GM21390 (cell line): ENCODE measurements around the gene PDGFC.
"Not testable (repeated sequence)": the region's sequence is repeated elsewhere in the genome, so short reads cannot be mapped to it uniquely, and the experiment has no call there.

Experiments used
- ATAC-seq: cut with Tn5 transposase; IDR thresholded peaks from one replicate; pipeline ENCODE4 v1.9.1; 2021; ENCODE audit not compliant: unreplicated experiment

Gene PDGFC

DNA sequence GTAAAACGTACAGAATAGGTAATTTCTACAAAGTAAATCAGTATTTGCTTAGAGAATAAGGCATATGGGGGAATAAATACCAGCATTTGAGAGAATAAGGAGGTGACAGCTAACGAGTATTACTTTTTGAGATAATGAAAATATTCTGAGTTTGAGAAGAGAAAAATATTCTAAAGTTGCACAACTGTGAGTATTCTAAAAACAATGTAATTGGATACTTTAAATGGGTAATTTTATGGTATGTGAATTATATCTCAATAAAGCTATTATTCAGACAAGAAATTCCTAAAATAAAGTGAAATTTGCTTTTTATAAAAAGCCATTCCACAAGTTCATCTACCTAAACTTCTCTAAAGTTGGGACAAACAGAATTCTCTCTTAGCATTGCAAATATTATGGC, 62.6 kb downstream of the PDGFC start:
- no peak for ATAC-seq

DNA sequence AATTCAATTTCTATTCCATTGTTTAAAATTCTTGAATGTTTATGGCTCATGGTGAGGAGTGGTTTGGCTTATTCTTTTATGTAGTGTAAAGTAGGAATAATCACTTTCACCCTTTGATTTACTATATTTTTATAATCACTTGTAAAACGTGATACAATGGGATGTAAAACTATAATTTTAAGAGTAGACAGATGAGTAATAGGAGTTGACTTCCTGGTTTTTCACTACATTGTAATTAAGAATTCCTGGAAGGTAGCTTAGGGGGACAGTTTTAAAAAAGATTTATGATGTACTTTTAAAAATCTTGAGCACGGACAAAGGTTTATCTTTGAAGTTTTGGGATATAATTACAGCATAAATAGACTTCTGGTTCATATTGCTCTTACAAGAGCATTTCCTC, 65.3 kb downstream of the PDGFC start:
- ATAC-seq: no peak

GRCh38 chr4:156901871-156902270, 69.7 kb downstream of the PDGFC start:
- no peak for ATAC-seq

- no peak for ATAC-seq
Measured at GRCh38 chr4:156898373-156899117, 73.1 kb downstream of the PDGFC start.

DNA sequence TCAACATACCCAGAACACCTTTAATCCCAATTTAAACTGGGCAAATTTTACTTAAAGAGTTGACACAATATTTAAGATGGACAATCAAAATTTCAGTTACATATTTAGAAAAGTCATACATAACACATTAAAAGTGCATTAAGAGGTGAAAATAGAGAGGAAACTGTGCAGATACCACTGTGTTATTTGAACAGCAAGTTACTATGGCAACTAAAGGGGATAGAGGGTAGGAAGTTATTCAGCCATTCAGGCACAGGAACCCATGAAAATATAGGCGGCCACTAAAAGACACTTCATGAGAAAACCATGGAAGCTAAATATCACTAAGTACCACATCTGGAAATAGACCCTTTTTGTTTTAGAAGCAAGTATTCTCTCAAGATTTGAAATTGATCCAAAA, 75.1 kb downstream of the PDGFC start:
- ATAC-seq: no peak

GRCh38 chr4:156894234-156894633, 77.4 kb downstream of the PDGFC start:
- ATAC-seq: no peak

DNA sequence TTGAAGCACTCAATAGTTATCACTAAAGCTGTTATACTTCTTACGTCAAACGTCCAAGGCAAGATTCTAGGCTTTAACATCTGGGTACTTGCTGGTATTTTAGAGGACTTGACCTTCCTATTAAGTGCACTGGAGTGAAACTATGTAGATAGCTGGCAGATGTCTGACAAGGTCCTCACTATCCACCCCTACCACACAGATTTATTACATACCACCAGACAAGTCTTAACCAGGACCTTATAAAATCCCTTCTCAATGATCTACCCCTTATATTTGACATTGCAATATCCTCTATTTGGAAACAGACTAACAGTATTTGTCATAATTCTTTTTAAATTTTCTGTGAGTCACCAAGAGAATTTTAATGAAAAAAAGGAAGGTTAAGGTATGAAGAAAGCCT, 78.8 kb downstream of the PDGFC start:
- no peak for ATAC-seq

GRCh38 chr4:156889616-156890594, 81.7 kb downstream of the PDGFC start:
- ATAC-seq: no peak

GRCh38 chr4:156888762-156889161, 82.8 kb downstream of the PDGFC start:
- ATAC-seq: no peak

DNA sequence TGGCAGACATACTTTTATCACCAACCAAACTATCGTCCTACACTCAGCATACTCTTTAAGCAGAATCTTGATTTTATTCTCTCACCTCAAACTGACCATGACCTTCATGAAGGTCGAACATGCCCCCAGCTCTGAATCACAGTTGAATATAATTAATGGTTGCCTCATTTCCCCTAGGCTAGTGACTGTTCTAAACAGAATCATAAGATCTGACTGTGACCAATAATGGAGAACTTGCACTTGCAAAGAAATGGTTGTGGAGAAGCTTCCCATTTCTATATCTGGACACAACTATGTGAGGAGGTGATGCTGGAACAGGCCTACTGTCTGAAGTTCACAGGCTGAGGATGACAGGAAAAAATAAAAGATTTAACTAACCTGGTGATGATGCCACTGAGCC, 85.1 kb downstream of the PDGFC start:
- no peak for ATAC-seq

DNA sequence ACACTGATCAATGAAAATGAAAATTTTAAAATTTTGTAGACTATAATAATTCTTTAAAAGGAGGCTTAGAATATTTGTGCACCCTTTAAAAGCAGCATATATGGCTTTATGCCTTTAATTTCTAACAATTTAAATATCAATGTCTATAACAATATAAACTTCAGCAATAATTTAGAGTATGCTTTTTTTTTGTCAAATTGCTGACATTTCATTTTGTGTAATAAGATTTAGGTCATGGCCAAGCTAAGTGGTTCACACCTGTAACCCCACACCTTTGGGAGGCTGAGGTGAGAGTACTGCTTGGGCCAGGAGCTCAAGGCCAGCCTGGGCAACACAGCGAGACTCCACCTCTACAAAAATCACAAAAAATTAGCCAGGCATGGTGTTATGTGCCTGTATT, 86.2 kb downstream of the PDGFC start:
- ATAC-seq: no peak

- no peak for ATAC-seq
Measured at GRCh38 chr4:156884183-156884582, 87.4 kb downstream of the PDGFC start.

DNA sequence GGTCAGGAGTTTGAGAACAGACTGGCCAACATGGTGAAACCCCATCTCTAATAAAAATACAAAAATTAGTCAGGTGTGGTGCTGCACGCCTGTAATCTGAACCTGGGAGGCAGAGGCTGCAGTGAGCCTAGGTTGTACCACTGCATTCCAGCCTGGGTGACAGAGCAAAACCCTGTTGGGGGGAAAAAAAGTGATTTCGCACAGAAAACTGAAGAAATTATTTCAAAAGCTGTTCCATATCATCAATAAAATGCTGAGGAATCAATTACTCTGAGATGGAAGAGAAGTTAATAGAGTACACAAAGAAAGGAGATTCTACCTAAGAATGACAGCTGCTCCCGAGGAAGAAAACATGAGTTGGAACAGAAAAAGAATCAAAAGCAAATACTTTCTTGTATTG, 95.9 kb downstream of the PDGFC start:
- no peak for ATAC-seq

- ATAC-seq: no peak
Measured at GRCh38 chr4:156875055-156875454, 96.5 kb downstream of the PDGFC start.

DNA sequence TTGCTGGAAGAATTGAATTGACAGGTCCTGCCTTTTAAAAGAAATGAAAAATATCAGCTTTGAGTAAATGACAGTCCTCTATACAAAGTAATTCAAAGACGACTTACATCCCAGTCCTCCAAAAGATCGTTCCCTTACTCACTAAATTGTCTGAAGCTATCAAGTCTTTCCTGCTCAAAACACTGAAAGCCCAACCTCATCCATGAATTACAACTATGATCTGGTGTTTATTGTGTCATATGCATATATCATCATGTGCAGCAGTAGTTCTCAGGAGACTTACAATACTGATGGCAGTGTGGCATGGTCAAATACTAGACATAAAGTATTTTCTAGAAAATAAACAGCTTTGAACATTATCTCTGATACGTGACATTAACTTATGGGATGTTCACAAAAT, 97.8 kb downstream of the PDGFC start:
- ATAC-seq: no peak

DNA sequence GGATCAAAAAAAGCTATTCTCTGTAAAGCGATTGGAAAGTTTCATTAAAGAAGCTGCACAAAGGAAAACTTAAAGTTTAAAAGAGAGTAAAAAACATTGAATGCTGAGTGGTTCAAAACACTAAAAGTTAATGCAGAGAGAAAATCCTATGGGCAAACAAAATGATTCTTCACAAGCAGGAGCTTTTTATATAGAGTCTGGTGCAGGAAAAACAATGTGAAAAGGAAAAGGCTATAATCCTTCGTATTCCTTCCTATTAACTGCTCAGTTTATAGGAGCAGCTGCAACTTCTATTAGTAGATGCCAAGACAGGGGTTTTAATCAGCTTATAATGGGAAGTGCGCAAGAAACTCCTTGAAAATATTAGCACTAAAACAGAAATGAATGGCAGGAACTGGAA, 100.7 kb downstream of the PDGFC start:
- no peak for ATAC-seq

GRCh38 chr4:156870131-156870530, 101.5 kb downstream of the PDGFC start:
- no peak for ATAC-seq

DNA sequence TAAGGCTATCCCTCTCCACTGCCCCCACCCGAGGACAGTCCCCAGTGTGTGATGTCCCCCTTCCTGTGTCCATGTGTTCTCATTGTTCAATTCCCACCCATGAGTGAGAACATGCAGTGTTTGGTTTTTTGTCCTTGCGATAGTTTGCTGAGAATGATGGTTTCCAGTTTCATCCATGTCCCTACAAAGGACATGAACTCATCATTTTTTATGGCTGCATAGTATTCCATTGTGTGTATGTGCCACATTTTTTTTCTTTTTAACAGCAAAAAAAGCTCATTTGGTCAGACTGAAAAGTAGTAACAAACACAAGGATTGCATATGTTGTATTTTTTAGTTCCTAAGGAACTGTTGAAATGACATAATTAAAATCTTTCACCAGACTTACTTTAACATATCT, 105.5 kb downstream of the PDGFC start:
- not testable (repeated sequence) for ATAC-seq

GRCh38 chr4:156865451-156865850, 106.1 kb downstream of the PDGFC start:
- ATAC-seq: no peak

- ATAC-seq: no peak
Measured at GRCh38 chr4:156858071-156858470, 113.5 kb downstream of the PDGFC start.

DNA sequence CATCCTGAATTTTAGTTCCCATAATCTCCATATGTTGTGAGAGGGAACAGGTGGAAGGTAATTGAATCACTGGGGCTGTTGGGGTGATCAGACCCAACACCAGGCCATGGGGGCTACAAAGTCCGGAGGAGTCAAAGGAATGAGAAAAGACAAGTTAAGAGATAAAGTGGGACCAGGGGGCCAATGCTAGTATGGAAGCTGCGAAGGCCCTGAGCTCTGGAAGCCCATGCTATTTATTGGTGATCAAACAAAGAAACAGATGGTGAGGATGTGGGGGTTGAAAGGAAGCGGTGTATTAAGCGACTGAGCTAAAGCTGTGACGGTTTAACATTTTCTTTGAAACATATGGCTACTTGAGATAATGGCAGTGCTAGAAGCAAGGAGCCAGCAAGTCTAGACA, 132.8 kb downstream of the PDGFC start:
- ATAC-seq: no peak
